HG03103 (cell line): ENCODE results near the gene TBCE.
"Not testable (repeated sequence)": the region's sequence is repeated elsewhere in the genome, so short reads cannot be mapped to it uniquely, and the experiment has no call there.

ENCODE experiments used
- ATAC-seq: cut with Tn5 transposase; IDR thresholded peaks from one replicate; pipeline ENCODE4 v1.9.1; 2021; ENCODE audit warnings: low read depth; ENCODE audit not compliant: unreplicated experiment

TBCE gene

GRCh38 chr1:235351441-235351840 lies 15.8 kb upstream of the TBCE start:
- ATAC-seq = no peak

DNA sequence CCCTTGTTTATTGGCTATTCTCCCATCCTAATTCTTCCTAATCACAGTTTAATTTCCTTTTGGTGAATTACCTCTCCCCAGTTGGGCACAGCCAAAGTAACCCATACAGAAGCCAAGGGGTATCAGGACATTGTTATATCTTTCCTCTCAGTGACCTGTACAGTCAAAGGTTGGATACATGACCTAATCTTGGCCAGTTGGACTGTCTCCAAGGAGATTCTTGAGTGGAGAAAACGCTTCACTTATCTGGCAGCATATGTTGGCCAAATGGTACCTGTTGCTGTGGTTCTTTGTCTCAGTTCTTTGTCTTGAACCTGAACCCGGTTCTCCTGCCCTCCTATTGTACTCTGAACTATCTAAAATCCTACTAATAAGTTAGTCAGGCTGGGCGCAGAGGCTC lies 15.3 kb upstream of the TBCE start:
- ATAC-seq = no peak

DNA sequence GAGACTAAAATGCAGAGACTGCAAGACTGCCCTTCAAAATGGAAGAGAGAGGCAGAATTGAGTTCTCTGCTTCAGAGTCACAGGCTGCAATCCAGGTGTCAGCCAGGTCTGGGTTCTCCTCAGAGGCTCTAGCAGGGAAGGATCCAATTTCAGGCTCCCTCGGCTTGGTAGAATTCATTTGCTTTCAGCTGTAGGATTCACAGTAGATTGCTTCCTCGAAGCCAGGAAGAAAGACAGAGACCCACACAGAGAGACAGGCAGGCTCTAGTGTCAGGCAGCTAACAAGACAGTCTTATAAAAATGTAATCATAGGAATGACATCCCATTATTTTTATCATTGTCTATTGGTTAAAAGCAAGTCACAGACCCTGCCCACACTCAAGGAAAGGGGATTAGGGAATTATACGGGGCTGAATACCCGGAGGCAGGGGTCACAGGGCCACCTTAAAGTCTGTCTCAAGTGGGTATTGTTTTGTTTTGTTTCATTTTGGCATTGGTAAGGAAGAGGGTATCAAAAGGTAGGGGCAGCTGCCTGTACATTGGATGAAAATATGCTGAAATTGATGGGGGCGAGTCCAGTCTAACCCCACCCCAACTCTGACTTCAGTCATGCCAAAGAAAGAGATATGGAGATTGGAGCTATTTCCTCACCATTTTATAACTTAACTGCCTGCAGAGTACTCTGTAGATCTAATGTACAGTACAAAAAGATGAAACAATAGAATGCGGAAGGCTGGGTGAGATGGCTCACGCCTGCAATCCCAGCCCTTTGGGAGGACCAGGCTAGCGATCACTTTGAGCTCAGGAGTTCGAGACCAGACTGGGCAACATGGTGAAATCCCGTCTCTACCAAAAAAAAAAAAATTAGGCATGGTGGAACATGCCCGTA lies 9.5 kb upstream of the TBCE start:
- no peak for ATAC-seq

GRCh38 chr1:235358899-235359298 lies 8.3 kb upstream of the TBCE start:
- ATAC-seq = no peak

DNA sequence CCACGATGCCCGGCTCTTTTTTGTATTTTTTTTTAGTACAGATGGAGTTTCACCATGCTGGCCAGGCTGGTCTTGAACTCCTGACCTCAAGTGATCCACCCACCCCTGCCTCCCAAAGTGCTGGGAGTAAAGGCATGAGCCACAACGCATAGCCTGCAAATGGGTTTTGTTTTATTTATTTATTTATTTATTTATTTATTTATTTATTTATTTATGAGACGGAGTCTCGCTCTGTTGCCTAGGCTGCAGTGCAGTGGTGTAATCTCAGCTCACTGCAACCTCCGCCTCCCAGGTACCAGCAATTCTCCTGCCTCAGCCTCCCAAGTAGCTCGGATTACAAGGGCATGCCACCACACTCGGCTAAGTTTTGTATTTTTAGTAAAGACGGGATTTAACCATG lies 3.0 kb upstream of the TBCE start:
- not testable (repeated sequence) for ATAC-seq

GRCh38 chr1:235366286-235366685 lies 941 bp upstream of the TBCE start:
- ATAC-seq = no peak

DNA sequence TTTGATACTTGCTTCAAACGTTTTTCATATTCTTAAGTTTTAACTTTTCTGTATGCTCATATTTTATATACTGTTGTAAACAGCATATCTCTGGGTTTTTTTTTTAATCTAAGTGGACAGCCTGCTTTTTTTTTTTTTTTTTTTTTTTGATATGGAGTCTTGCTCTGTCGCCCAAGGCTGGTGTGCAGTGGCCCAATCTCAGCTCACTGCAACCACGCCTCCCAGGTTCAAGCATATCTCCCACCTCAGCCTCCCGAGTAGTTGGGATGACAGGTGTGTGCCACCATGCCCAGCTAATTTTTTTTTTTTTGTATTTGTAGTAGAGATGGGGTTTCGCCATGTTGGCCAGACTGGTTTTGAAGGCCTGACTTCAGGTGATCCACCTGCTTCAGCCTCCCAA lies 1.2 kb downstream of the TBCE start:
- no peak for ATAC-seq

- ATAC-seq = no peak
Measured at GRCh38 chr1:235369802-235370201, 2.6 kb downstream of the TBCE start.

GRCh38 chr1:235375919-235376605 lies 8.8 kb downstream of the TBCE start:
- no peak for ATAC-seq

DNA sequence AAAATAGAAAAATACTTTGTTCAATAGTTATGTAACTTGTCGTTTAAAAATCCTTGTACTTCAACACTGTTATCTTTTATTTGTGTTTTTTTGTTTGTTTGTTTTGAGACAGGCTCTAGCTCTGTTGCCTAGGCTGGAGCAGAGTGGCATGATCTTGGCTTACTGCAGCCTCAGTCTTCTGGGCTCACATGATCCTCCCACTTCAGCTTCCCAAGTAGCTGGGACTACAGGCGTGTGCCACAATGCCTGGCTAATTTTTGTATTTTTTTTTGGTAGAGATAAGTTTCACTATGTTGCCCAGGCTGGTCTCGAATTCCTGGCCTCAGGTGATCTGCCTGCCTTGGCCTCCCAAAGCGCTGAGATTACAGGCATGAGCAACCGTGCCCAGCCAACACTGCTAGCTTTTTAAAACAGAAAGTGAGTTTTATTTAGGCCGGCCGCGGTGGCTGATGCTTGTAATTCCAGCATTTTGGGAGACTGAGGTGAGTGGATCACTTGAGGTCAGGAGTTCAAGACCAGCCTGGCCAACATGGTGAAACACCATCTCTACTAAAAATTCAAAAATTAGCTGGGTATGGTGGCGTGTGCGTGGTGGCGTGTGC lies 11.0 kb downstream of the TBCE start:
- ATAC-seq = not testable (repeated sequence)

GRCh38 chr1:235381955-235382739 lies 14.9 kb downstream of the TBCE start:
- not testable (repeated sequence) for ATAC-seq

- ATAC-seq = not testable (repeated sequence)
Measured at GRCh38 chr1:235385633-235386032, 18.4 kb downstream of the TBCE start.

DNA sequence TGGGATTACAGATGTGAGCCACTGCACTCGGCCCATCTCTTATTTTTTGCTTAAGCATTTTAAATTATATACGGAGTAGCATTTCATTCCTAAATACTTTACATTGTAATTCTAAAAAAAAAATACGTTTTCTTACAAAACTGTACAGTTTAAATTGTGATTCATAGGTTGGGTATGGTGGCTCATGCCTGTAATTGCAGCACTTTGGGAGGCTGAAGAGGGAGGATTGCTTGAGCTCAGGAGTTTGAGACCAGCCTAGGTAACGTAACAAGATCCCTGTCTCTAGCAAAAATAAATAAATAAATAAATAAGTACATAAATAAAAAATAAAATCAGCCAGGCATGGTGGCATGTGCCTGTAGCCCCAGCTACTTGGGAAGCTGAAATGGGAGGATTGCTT lies 24.6 kb downstream of the TBCE start:
- no peak for ATAC-seq

DNA sequence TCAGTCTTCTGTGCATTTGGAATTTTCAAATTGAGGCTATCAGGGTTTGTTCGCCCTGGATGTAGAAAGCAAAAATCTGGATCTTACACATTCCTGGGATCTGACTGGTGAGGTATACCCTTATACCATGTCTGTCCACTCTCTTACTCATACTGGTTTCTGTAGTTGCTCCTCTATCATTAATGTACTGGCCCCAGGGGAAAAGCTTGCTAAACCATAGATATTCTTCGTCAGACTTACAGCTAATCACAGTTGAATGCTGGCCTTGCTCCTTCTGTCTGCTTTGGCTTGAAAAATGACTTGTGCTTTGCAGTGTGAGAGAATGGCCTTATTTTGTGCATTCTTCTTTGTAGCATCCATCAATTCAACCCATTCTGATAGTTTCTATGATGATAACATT lies 30.5 kb downstream of the TBCE start:
- no peak for ATAC-seq

- ATAC-seq = no peak
Measured at GRCh38 chr1:235399661-235400060, 32.4 kb downstream of the TBCE start.

DNA sequence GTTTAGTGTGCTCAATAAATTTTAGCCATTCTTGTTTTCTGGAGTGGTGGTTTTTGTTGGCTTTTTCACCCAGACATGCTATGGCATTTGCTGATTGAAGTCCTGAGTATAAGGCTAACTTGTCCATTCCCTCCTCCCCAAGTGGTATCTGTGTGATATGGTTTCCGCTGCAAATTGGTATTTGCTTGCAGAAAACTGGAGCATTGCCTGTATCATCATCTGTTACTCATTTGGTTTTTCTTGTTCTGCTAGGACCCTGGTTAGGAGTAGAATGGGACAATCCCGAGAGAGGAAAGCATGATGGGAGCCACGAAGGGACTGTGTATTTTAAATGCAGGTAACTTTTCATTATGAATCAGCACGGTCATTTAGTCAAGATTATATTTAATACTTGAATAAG lies 34.0 kb downstream of the TBCE start:
- ATAC-seq = no peak

DNA sequence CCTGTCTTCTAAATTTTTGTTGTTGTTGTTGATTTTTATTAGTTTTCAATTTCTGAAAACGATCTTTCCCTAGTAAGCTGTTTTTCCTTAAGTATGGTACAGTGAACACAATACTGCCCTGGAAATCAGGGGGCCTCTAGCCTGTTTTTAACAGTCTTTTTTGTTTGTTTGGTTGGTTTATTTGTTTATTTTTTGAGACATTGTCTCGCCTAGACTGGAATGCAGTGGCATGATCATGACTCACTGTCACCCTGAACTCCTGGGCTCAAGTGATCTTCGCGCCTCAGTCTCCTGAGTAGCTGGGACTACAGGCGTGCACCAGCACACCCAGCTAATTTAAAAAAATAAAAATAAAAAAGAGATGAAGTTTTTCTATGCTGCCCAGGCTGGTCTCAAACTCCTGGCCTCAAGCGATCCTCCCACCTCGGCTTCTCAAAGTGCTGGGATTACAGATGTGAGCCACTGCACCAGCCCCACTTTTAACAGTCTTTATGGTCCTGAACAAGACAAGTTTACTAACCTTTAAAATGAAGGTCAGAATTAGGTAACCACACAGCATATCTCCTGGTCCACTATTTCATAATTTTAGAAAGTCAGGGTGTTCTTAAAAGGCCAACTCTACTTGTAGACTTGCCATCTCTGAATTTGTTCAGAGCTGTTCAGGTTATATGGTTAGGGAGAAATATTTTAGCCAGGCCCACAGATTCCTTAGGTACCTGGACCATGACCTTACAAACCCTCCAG lies 35.4 kb downstream of the TBCE start:
- ATAC-seq = no peak

GRCh38 chr1:235403593-235403992 lies 36.4 kb downstream of the TBCE start:
- no peak for ATAC-seq

DNA sequence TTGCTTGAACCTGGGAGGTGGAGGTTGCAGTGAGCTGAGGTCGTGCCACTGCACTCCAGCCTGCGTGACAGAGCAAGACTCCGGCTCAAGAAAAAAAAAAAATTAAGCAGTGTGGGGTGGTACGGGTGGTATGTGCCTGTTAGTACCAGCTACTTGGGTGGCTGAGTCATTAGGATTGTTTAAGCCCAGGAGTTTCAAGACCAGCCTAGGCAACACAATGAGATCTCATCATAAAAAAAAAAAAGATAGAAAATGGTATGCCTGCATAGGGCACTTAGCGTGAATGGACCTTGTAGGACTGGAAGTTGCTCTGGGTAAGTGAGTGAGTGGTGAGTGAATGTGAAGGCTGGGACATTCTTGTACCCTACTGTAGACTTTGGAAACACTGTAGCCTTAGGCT lies 37.0 kb downstream of the TBCE start:
- ATAC-seq = no peak

DNA sequence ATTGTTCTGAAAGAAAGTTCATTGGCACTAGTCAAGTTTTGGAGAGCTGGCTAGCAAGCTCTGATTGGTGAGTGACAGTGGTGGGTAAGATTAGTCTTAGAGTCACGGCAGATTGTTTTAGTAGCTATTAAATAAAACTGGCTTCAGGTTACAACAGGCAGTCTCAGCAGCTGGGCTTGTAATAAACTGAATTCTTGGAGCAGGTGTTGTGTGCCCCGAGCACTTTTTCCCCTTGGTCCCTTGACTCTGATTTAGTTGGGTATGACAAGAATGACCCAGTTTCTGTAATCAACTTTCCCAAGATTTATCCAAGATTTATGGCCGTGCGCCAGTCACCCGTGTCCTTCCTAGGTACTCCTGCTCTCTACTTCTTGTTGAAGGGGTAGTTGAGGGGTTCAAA lies 40.2 kb downstream of the TBCE start:
- no peak for ATAC-seq
